DOHH2 (cell line): ENCODE results near the gene ARHGEF16.

ENCODE experiments used
- CTCF ChIP-seq: fragments of 200-600 bp; sonication (generic); IDR thresholded peaks from one replicate; pipeline ENCODE4 v1.5.1; 2014; ENCODE audit warnings: antibody characterized with exemption, mild to moderate bottlenecking, low read depth, low read length; ENCODE audit not compliant: poor library complexity, severe bottlenecking
- EZH2phosphoT487 ChIP-seq: fragments of 200-600 bp; sonication (generic); IDR thresholded peaks from 2 replicates; pipeline ENCODE4 v1.6.1; 2017; ENCODE audit warnings: borderline replicate concordance, mild to moderate bottlenecking, antibody characterized with exemption, low read length, moderate library complexity, mixed read lengths

- no peak for TF ChIP-seq CTCF
- TF ChIP-seq EZH2phosphoT487 = no peak
These were observed 56.8 kb downstream of the ARHGEF16 start for GRCh38 chr1:3511306-3511705.
